ENCODE data around the gene NFATC2IP. TPM values are rescaled to one million over a fixed set of nuclear protein-coding genes. Genes with fewer than 3 reads are reported as not detected.
"Not testable (repeated sequence)": the region's sequence is repeated elsewhere in the genome, so short reads cannot be mapped to it uniquely, and the experiment has no call there.

NFATC2IP gene
- total and polyA plus RNA-seq, 2 donors, result 22.2 to 25.2 TPM

GRCh38 chr16:28933171-28933570, 17.6 kb upstream of the NFATC2IP start:
- H3K4me3 ChIP-seq (ENCODE audit: low read depth, low read length), result no peak overlapping the region
- no peak for DNase-seq (ENCODE audit: extremely low spot score)
- H3K36me3 ChIP-seq (ENCODE audit: insufficient read depth), result no peaks in the 10 kb centered on the region
- 76% methylated on average over 8 of the region's 8 CpGs for WGBS
- no peak overlapping the region for H3K27ac ChIP-seq (ENCODE audit: low read depth)
- no peaks in the 10 kb centered on the region for H3K4me1 ChIP-seq (ENCODE audit: insufficient read depth)

- Histone ChIP-seq H3K27ac (ENCODE audit: low read depth) (no peak overlapping the region), H3K4me1 (ENCODE audit: insufficient read depth) (no peaks in the 10 kb centered on the region), H3K4me3 (ENCODE audit: low read depth, low read length) (no peak overlapping the region), H3K36me3 (ENCODE audit: insufficient read depth) (no peaks in the 10 kb centered on the region)
- no peak for DNase-seq (ENCODE audit: extremely low spot score)
- WGBS, result 95% methylated on average over 4 of the region's 4 CpGs
Observed at GRCh38 chr16:28935346-28935745, 15.4 kb upstream of the NFATC2IP start.

DNA sequence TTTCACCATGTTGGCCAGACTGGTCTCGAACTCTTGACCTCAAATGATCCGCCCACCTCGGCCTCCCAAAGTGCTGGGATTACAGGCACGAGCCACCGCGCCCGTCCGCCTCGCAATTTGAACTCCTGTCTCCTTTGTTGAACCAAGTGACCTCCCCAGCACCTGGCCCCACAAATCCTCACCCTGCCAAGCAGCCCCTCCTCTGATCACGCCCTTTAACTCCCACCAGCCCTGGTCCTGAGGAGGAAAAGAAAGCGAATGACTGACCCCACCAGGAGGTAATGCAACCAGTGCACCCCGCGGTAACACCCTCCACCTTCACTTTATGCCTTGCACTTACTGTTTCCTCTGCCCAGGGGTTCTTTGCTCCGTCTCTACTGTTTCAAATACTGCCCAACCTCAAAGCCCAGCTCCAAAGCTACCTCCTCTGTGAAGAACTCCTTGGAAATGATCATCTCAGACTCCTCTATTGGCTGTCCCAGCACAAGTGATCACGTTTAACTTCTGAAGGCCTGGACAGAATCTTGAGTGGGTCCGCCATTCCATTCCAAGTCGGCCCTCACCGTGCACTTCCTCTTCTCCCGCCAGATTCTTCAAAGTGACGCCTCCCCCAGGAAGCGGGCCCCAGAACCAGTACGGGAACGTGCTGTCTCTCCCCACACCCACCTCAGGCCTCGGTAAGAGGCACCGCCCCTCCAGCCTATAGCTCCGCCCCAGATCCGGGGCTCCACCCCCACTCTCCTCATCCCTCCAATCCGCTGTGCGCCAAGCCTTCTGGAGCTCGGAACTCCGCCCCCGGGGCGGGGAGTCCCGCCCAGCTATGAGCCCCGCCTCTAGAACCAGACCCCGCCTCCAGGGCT, 14.6 kb upstream of the NFATC2IP start:
- no peak for DNase-seq (ENCODE audit: extremely low spot score)
- Histone ChIP-seq H3K4me1 (ENCODE audit: insufficient read depth) (no peaks in the 10 kb centered on the region), H3K27ac (ENCODE audit: low read depth) (no peak overlapping the region), H3K4me3 (ENCODE audit: low read depth, low read length) (no peak overlapping the region), H3K36me3 (ENCODE audit: insufficient read depth) (no peaks in the 10 kb centered on the region)
- 29% methylated on average over 36 of the region's 36 CpGs for WGBS

DNA sequence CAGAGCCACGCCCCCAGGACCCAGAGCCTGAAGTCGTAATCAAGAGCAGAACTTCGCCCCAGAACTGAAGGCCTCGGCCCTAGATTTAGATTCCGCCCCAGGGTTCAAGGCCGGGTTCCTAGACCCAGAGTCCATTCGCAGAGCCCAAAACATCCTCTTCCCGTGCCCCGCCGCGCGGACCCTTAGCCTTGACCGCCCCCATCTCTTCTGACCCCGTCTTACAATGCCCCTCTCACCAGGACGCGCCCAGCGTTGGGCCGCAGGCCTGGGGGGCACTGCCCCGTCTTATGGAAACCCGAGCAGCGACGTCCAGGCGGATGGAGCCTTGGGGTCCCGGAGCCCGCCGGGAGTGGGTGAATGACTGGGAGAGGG, 14.0 kb upstream of the NFATC2IP start:
- no peak overlapping the region for H3K27ac ChIP-seq (ENCODE audit: low read depth)
- WGBS, result 73% methylated on average over 26 of the region's 26 CpGs
- no peaks in the 10 kb centered on the region for H3K36me3 ChIP-seq (ENCODE audit: insufficient read depth)
- DNase-seq (ENCODE audit: extremely low spot score), result no peak
- no peak overlapping the region for H3K4me3 ChIP-seq (ENCODE audit: low read depth, low read length)
- H3K4me1 ChIP-seq (ENCODE audit: insufficient read depth), result no peaks in the 10 kb centered on the region

GRCh38 chr16:28937222-28937876, 13.4 kb upstream of the NFATC2IP start:
- H3K36me3 ChIP-seq (ENCODE audit: insufficient read depth), result no peaks in the 10 kb centered on the region
- 77% methylated on average over 14 of the region's 14 CpGs for WGBS
- no peak overlapping the region for H3K4me3 ChIP-seq (ENCODE audit: low read depth, low read length)
- no peaks in the 10 kb centered on the region for H3K4me1 ChIP-seq (ENCODE audit: insufficient read depth)
- H3K27ac ChIP-seq (ENCODE audit: low read depth), result no peak overlapping the region
- no peak for DNase-seq (ENCODE audit: extremely low spot score)

DNA sequence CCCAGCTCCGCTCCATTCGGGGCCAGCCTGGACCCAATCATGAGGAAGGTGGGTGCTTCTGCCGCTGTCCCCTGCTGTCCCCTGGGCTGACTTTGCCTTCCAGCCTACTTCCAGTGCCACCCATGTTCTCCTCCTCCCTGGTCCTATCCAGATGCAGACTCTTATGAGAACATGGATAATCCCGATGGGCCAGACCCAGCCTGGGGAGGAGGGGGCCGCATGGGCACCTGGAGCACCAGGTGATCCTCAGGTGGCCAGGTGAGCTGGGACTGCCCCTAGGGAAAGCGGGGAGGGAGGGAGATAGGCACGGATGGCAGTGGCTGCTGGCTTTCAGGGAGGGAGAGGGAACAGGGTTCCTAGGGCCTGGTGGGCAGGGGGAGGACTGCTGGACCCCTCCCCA, 12.0 kb upstream of the NFATC2IP start:
- Histone ChIP-seq H3K36me3 (ENCODE audit: insufficient read depth) (no peaks in the 10 kb centered on the region), H3K27ac (ENCODE audit: low read depth) (no peak overlapping the region), H3K4me1 (ENCODE audit: insufficient read depth) (no peaks in the 10 kb centered on the region), H3K4me3 (ENCODE audit: low read depth, low read length) (no peak overlapping the region)
- WGBS, result 84% methylated on average over 7 of the region's 7 CpGs
- DNase-seq (ENCODE audit: extremely low spot score), result no peak

DNA sequence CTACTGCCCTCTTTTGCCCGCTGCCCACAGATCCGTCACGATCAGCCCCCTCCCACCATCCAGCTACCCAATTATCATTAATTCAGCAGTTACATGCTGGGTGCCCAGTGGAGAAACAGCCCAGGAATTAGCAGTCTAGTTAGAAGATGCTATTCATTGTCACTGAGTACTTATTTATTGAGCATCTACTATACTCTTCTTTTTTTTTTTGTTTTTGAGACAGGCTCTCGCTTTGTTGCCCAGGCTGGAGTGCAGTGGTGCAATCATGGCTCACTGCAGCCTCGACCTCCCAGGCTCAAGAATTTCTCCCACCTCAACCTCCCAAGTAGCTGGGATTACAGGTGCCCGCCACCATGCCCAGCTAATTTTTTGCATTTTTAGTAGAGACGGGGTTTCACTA, 10.9 kb upstream of the NFATC2IP start:
- 91% methylated on average over 7 of the region's 7 CpGs for WGBS
- H3K4me1 ChIP-seq (ENCODE audit: insufficient read depth); H3K4me3 ChIP-seq (ENCODE audit: low read depth, low read length); H3K27ac ChIP-seq (ENCODE audit: low read depth); DNase-seq (ENCODE audit: extremely low spot score); H3K36me3 ChIP-seq (ENCODE audit: insufficient read depth): not testable (repeated sequence)

GRCh38 chr16:28943281-28943680, 7.5 kb upstream of the NFATC2IP start:
- DNase-seq (ENCODE audit: extremely low spot score), result no peak
- Histone ChIP-seq H3K27ac (ENCODE audit: low read depth) (no peak overlapping the region), H3K4me1 (ENCODE audit: insufficient read depth) (no peaks in the 10 kb centered on the region)

DNA sequence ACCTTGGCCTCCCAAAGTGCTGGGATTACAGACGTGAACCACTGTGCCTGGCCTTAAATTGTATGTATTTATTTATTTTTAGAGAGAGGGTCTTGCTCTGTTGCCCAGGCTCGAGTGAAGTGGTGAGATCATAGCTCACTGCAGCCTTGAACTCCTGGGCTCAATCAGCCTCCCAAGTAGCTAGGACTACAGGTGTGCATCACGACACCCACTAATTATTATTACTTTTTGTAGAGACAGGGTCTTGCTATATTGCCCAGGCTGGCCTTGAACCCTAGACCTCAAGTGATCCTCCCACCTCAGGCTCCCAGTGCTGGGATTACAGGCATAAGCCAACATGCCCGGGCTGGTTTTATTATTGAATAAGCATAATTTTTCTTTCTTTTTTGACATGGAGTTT, 4.1 kb upstream of the NFATC2IP start:
- Histone ChIP-seq H3K4me1 (ENCODE audit: insufficient read depth) (peaks cover 1% of the 10 kb centered on the region), H3K27ac (ENCODE audit: low read depth) (no peak overlapping the region), H3K4me3 (ENCODE audit: low read depth, low read length) (no peak overlapping the region), H3K36me3 (ENCODE audit: insufficient read depth) (no peaks in the 10 kb centered on the region)
- 76% methylated on average over 4 of the region's 4 CpGs for WGBS
- no peak for DNase-seq (ENCODE audit: extremely low spot score)

More at GRCh38 chr16:28943281-28943680, 7.5 kb upstream of the NFATC2IP start:
- H3K4me3 ChIP-seq (ENCODE audit: low read depth, low read length), result no peak overlapping the region
- no peaks in the 10 kb centered on the region for H3K36me3 ChIP-seq (ENCODE audit: insufficient read depth)

- 3% methylated on average over 17 of the region's 17 CpGs for WGBS
- DNase-seq (ENCODE audit: extremely low spot score), result no peak
- peaks cover 5% of the 10 kb centered on the region for H3K4me1 ChIP-seq (ENCODE audit: insufficient read depth)
- no peak overlapping the region for H3K27ac ChIP-seq (ENCODE audit: low read depth)
- H3K36me3 ChIP-seq (ENCODE audit: insufficient read depth), result peaks cover 3% of the 10 kb centered on the region
- peak overlapping the region; percentile 90 for H3K4me3 ChIP-seq (ENCODE audit: low read depth, low read length)
Observed at GRCh38 chr16:28951410-28951943, 740 bp downstream of the NFATC2IP start.

DNA sequence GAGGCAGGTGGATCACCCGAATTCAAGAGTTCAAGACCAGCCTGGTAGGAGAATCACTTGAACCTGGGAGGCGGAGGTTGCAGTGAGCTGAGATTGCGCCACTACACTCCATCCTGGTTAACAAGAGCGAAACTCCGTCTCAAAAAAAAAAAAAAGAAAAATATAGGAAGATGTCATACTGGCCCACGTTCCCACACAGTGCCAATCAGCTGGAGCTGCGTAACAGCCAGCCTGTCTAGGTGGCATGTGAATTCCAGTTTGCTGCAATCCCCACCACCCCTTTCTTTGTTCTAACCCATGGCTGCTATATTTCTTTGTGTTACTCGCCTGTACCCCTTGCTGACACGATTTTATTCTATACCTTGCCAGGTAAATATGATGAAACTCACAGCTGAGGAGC, 7.5 kb downstream of the NFATC2IP start:
- Histone ChIP-seq H3K4me3 (ENCODE audit: low read depth, low read length) (no peak overlapping the region), H3K27ac (ENCODE audit: low read depth) (no peak overlapping the region), H3K4me1 (ENCODE audit: insufficient read depth) (no peaks in the 10 kb centered on the region), H3K36me3 (ENCODE audit: insufficient read depth) (peaks cover 3% of the 10 kb centered on the region)
- DNase-seq (ENCODE audit: extremely low spot score), result no peak
- WGBS, result 94% methylated on average over 9 of the region's 9 CpGs

- Histone ChIP-seq H3K4me3 (ENCODE audit: low read depth, low read length) (no peak overlapping the region), H3K4me1 (ENCODE audit: insufficient read depth) (no peaks in the 10 kb centered on the region), H3K27ac (ENCODE audit: low read depth) (no peak overlapping the region), H3K36me3 (ENCODE audit: insufficient read depth) (peaks cover 3% of the 10 kb centered on the region)
- no peak for DNase-seq (ENCODE audit: extremely low spot score)
- WGBS, result 90% methylated on average over 6 of the region's 6 CpGs
Observed at GRCh38 chr16:28958836-28959235, 8.1 kb downstream of the NFATC2IP start.

- no peaks in the 10 kb centered on the region for H3K36me3 ChIP-seq (ENCODE audit: insufficient read depth)
Observed at GRCh38 chr16:28964072-28964471, 13.3 kb downstream of the NFATC2IP start.

GRCh38 chr16:28964496-28964895, 13.8 kb downstream of the NFATC2IP start:
- DNase-seq (ENCODE audit: extremely low spot score), result no peak
- Histone ChIP-seq H3K4me1 (ENCODE audit: insufficient read depth) (no peaks in the 10 kb centered on the region), H3K36me3 (ENCODE audit: insufficient read depth) (no peaks in the 10 kb centered on the region), H3K4me3 (ENCODE audit: low read depth, low read length) (no peak overlapping the region), H3K27ac (ENCODE audit: low read depth) (no peak overlapping the region)
- 89% methylated on average over 2 of the region's 2 CpGs for whole genome bisulfite sequencing

More at GRCh38 chr16:28964072-28964471, 13.3 kb downstream of the NFATC2IP start:
- no peak overlapping the region for H3K4me3 ChIP-seq (ENCODE audit: low read depth, low read length)
- no peak overlapping the region for H3K27ac ChIP-seq (ENCODE audit: low read depth)
- no peaks in the 10 kb centered on the region for H3K4me1 ChIP-seq (ENCODE audit: insufficient read depth)
- 78% methylated on average over 3 of the region's 3 CpGs for WGBS
- no peak for DNase-seq (ENCODE audit: extremely low spot score)
